Measurements from ENCODE around the gene ADD2. TPM values are rescaled to one million over a fixed set of nuclear protein-coding genes. Genes with fewer than 3 reads are reported as not detected.

The ADD2 gene
- total RNA-seq, 2 donors from 2014 or later: 24.3 to 31.6 TPM

DNA sequence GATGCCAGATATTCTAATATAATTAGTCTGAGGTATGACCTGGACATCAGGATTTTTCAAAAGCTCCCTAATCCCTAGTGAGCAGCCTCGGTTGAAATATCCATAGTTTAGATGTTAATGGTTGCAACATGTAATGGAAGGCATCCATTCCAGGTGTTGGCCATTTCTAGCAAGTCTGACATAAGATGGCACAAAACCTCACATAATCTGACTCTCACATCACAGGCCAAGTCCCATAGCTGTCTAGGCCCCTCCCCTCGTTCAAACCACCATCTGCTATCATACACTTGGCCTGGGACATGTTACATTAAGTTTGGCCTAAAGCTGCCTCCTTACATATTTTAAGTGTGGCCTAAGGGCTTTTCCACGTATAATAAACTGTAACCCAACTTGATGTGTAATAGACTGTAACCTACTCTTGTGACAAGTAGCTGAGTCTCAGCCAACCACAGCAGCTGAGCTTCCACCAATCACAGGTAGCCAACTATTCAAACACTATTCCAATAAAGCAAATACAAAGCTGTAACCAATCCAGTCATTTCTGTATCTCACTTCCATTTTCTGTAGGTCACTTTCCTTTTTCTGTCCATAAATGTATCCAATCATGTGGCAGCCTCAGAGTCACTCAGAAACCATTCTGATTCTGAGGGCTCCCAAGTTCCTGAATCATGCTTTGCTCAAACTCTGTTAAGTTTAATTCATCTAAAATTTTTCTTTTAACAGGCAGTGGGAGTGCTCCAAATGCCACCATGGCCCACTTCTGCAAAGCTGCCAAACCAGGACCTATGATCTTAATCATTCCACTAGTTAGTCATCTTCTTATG, 59.4 kb downstream of the ADD2 start:
- DNase-seq (peak; percentile 19 to 48), ATAC-seq (replicated peaks in 1 of 2) (peak; percentile 82 to 84)
- Mint-ChIP-seq H3K9me3 (no peaks in the 10 kb centered on the region), H3K4me1 (ENCODE audit: low read depth) (peaks cover 25% of the 10 kb centered on the region), H3K36me3 (ENCODE audit: insufficient read depth in 2 of 2) (no peaks in the 10 kb centered on the region), H3K27me3 (ENCODE audit: low read depth) (no peaks in the 10 kb centered on the region), H3K27ac (peak overlapping the region; percentile 34), H3K4me3 (peak overlapping the region; percentile 41 to 50)

DNA sequence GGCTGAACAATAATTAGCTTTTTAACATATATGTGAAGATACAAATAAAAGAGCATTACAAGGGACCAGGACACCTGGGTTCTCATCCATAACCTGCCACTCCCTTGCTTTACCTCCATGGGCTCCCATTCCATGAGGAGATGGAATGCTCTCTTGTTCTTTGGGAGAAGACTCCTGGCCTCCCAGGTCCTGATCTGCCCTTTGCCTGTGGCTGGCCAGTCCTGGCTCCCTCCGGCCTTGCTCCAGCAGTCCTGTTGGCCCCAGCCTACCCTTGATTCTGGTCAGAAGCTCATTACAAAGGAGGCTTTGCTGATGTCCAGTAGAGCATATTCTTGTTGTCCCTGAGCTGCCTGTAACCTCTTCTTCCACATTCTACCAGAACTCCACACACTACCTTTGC, 60.3 kb downstream of the ADD2 start:
- Mint-ChIP-seq H3K36me3 (ENCODE audit: insufficient read depth in 2 of 2) (no peaks in the 10 kb centered on the region), H3K9me3 (no peaks in the 10 kb centered on the region), H3K4me1 (ENCODE audit: low read depth) (peaks cover 25% of the 10 kb centered on the region), H3K27ac (no peak overlapping the region), H3K4me3 (no peak overlapping the region), H3K27me3 (ENCODE audit: low read depth) (no peaks in the 10 kb centered on the region)
- ATAC-seq (replicated peaks in 1 of 2): no peak
- DNase-seq: no peak

DNA sequence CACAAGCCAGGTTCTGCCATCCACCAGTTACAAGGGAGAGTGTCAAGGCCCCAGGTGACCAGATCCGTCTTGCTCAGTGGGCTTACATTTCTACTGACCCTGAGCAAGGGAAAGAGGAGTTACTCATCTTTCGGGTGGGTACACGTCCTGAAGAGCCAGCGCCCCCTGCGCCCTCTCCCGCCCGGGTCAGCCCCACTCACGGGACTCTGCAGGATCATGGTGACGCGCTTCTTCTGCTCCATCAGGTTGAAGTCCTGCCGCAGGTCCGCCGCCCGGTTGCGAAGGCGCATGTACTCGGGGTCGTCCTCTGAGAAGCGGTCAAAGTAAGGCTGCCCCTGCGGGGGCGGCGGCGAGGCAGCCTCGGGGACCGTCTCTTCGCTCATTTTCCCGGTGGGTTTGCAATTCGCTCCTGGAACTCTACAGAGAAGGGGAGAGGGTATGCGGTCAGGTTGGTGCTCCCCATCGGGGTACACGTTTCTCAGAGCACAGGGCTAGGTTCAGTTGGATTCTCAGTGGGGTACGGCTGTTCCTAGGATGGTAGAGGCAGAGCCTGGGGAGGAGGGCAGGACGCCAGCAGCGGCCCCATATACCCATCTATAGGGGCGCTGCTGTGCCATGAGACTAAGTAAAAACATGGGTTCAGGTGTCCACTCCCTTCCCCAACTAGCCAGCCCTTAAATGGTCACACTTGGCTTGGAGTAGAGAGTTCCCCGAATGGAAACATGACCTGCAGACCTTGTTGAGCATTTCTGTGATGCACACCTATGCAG, 61.8 kb downstream of the ADD2 start:
- H3K4me1 Mint-ChIP-seq (ENCODE audit: low read depth): peaks cover 25% of the 10 kb centered on the region
- no peak for DNase-seq
- no peaks in the 10 kb centered on the region for H3K27me3 Mint-ChIP-seq (ENCODE audit: low read depth)
- no peaks in the 10 kb centered on the region for H3K36me3 Mint-ChIP-seq (ENCODE audit: insufficient read depth in 2 of 2)
- H3K9me3 Mint-ChIP-seq: no peaks in the 10 kb centered on the region
- no peak overlapping the region for H3K27ac Mint-ChIP-seq
- no peak for ATAC-seq (replicated peaks in 1 of 2)
- H3K4me3 Mint-ChIP-seq: no peak overlapping the region

DNA sequence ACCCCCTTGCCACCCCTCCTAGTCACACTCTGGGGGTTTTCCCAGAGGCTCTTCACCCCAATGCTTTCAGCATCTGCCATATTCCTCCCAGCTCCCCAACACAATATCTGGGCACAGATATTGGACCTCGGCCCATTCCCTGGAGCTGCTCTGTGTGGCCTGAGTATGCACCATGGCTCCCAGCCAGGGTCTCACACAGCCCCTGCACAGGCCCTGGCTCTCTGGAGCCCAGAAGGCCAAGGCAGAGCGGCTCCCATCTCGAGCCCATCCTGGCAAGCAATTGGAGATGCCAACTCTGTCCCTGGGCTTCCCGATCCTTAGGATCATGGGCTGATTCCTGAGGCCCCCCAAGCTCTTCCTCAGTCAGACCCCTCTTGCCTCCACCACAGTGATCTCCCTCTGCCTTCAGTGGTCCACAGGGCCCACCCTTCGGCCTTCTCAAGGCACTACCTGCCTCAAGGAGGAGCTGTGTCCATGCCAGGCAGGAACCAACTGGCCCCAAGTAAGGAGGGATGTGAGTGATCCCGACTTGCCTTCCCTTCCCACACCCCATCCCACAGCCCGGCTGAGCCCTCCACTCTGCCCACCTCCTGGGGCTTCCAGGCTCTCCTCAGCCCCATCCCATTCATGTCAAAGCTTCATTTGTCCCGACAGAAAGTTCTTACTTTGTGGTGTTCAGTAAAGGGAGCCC, 62.7 kb downstream of the ADD2 start:
- H3K36me3 Mint-ChIP-seq (ENCODE audit: insufficient read depth in 2 of 2): no peaks in the 10 kb centered on the region
- no peak overlapping the region for H3K4me3 Mint-ChIP-seq
- no peaks in the 10 kb centered on the region for H3K9me3 Mint-ChIP-seq
- H3K27ac Mint-ChIP-seq: no peak overlapping the region
- no peaks in the 10 kb centered on the region for H3K27me3 Mint-ChIP-seq (ENCODE audit: low read depth)
- ATAC-seq (replicated peaks in 1 of 2) (no peak), DNase-seq (no peak)
- H3K4me1 Mint-ChIP-seq (ENCODE audit: low read depth): peaks cover 24% of the 10 kb centered on the region

DNA sequence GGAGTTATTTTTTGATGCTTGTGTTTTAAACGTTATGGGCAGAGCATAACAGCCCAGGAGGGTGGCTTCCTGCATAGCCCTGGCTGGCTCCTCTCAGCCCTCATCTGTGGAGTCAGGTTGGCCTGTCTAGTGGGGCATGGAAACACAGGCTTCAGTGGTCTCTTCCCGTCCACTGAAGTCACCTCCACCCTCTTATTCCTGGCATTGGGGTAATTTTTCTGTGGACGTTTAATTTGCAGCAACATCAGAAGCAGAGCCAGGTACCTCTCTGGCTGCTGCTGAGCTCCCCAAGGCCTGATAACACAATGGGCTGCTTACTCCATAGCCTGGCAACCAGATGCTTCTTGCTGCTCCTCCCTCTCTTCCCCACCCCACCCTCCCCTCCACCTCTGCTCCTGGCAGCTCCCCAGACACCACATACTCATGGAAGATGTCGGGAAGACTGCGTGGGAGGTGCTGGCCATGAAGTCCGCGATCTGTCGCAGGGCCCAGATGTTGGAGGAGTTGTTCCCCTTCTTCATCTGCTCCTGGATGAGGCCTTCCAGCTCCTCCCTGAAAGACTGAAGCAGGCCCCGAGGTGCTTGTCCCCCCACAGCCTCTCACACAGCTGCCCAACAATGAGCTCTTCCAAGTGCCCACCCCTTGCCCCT, 64.0 kb downstream of the ADD2 start:
- Mint-ChIP-seq H3K9me3 (no peaks in the 10 kb centered on the region), H3K27me3 (ENCODE audit: low read depth) (no peaks in the 10 kb centered on the region), H3K36me3 (ENCODE audit: insufficient read depth in 2 of 2) (no peaks in the 10 kb centered on the region), H3K4me1 (ENCODE audit: low read depth) (peaks cover 13% of the 10 kb centered on the region), H3K27ac (no peak overlapping the region), H3K4me3 (no peak overlapping the region)
- ATAC-seq (replicated peaks in 1 of 2) (no peak), DNase-seq (no peak)

DNA sequence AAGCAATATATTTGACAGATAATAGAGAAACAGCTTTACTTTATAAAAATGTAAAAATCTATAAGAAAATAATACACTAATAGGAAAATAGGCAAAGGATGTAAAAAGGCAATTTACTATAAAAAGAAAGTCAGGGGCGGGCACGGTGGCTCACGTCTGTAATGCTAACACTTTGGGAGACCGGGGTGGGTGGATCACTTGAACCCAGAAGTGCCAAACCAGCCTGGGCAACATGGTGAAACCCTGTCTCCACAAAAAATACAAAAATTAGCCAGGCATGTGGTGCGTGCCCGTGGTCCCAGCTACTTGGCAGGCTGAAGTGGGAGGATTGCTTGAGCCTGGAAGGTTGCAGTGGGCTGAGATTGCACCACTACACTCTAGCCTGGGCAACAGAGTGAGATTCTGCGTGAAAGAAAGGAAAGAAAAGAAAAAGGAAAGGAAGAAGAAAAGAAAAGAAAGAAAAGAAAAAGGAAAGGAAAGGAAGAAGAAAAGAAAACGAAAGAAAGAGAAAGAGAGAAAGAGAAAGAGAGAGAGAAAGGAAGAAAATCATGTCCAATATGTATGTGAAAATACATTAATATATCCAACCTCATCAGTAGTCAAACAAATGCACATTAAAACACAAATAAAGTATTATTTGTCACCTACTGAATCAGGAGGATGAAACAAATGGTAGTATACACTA, 65.1 kb downstream of the ADD2 start:
- DNase-seq: no peak
- Mint-ChIP-seq H3K27ac (no peak overlapping the region), H3K27me3 (ENCODE audit: low read depth) (no peaks in the 10 kb centered on the region), H3K4me3 (no peak overlapping the region), H3K4me1 (ENCODE audit: low read depth) (peaks cover under 1% of the 10 kb centered on the region), H3K9me3 (no peaks in the 10 kb centered on the region), H3K36me3 (ENCODE audit: insufficient read depth in 2 of 2) (no peaks in the 10 kb centered on the region)
- ATAC-seq (replicated peaks in 1 of 2): no peak

DNA sequence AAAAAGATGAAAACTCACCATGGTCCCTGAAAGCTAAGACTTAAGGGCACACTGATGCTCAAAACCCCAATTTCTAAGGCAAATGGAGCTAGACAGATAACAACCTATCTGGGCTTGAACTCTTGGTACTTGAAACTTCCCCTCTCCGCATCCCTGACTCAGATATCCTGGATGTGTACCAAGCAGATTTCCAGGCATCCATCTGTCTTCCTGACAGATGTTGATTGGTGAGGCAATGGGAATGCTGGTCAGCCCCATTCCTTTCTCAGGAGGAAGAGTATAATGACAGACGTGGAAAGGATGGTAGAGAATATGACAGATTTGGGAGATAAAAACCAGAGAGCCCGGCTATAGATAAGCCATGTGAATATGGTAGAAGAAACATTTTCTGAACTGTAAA, 69.2 kb downstream of the ADD2 start:
- DNase-seq (no peak), ATAC-seq (replicated peaks in 1 of 2) (no peak)
- no peaks in the 10 kb centered on the region for H3K36me3 Mint-ChIP-seq (ENCODE audit: insufficient read depth in 2 of 2)
- H3K27ac Mint-ChIP-seq: no peak overlapping the region
- no peaks in the 10 kb centered on the region for H3K4me1 Mint-ChIP-seq (ENCODE audit: low read depth)
- no peaks in the 10 kb centered on the region for H3K9me3 Mint-ChIP-seq
- H3K27me3 Mint-ChIP-seq (ENCODE audit: low read depth): no peaks in the 10 kb centered on the region
- H3K4me3 Mint-ChIP-seq: no peak overlapping the region

DNA sequence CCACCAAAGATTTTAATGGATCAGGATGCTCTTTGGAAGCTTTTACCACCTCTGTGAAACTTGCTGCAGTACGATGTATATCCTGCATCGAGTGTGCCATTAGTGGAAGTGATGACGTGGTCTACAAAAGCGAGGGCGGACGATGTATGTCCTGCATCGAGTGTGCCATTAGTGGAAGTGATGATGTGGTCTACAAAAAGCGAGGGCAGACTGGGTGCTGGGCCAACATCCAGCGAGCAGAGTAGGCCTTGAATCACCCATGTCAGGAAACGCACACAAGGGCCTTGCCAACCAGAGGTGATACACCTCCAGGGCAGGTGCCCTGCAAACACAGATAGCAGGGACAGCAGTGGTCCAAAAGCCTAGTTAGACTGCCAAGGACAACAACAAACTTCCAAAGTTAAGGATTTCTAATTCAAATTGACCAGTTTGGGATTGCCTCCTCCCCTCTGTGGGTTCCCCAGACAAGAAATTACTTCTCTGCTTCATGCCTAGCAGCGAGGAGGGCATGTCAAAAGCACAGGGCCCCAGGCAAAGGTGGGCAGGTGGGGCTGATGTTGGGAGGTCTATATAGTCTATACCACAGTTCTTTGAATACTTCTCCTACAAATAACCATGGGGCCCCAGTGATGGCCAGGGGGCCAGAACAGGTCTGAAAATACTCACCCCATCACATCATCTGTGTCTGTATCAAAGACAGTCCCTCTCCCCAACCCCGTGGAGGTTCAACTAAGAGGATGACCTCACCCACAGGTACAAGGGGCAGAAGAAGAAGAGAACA, 70.2 kb downstream of the ADD2 start:
- Mint-ChIP-seq H3K27ac (no peak overlapping the region), H3K27me3 (ENCODE audit: low read depth) (no peaks in the 10 kb centered on the region), H3K36me3 (ENCODE audit: insufficient read depth in 2 of 2) (no peaks in the 10 kb centered on the region), H3K4me1 (ENCODE audit: low read depth) (no peaks in the 10 kb centered on the region), H3K9me3 (no peaks in the 10 kb centered on the region), H3K4me3 (no peak overlapping the region)
- DNase-seq (no peak), ATAC-seq (replicated peaks in 1 of 2) (no peak)

DNA sequence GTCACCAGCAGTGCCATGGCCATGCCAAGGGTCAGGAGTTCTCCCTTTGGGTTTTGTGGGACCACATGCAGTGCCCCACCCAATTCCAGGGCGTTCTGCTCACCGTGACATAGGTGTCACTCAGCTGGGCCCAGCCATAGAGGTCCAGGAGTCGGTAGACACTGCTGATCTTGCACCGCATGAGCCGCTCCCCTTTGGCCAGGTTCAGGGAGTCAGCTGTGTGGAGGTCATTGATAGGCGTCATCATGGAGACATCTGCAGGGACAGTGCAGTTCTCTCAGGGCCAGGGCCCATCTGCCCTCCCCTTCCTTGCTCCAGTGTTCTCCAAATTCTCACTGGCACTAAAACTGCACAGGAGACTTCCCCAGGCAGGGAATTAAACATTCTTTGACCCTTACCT, 71.9 kb downstream of the ADD2 start:
- no peak for DNase-seq
- no peak for ATAC-seq (replicated peaks in 1 of 2)
- H3K36me3 Mint-ChIP-seq (ENCODE audit: insufficient read depth in 2 of 2): no peaks in the 10 kb centered on the region
- H3K9me3 Mint-ChIP-seq: no peaks in the 10 kb centered on the region
- H3K4me3 Mint-ChIP-seq: no peak overlapping the region
- H3K27me3 Mint-ChIP-seq (ENCODE audit: low read depth): no peaks in the 10 kb centered on the region
- no peak overlapping the region for H3K27ac Mint-ChIP-seq
- no peaks in the 10 kb centered on the region for H3K4me1 Mint-ChIP-seq (ENCODE audit: low read depth)

DNA sequence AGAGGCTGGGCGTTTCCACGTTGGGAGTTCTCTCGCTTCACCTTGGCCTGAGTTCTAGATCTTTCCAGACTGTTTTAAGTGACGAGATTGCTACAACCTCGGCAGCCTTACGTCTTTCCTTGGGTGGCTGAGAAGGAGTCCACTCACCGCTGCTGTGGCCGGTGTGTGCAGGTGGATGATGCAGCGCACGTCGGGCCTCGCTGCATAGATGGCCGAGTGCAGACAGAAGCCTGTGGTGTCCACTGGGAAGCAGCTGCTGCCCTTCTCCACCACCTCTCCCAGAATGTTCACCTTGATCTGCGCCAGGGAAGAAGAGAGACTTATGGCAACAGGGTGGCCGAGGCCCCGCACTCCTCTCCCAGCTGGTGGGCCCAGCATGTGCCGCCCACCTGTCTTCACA, 75.7 kb downstream of the ADD2 start:
- Mint-ChIP-seq H3K27ac (no peak overlapping the region), H3K4me3 (no peak overlapping the region), H3K9me3 (no peaks in the 10 kb centered on the region), H3K4me1 (ENCODE audit: low read depth) (no peaks in the 10 kb centered on the region), H3K36me3 (ENCODE audit: insufficient read depth in 2 of 2) (peaks cover 0 to 2% of the 10 kb centered on the region in 2 donors), H3K27me3 (ENCODE audit: low read depth) (no peaks in the 10 kb centered on the region)
- no peak for DNase-seq
- no peak for ATAC-seq (replicated peaks in 1 of 2)

DNA sequence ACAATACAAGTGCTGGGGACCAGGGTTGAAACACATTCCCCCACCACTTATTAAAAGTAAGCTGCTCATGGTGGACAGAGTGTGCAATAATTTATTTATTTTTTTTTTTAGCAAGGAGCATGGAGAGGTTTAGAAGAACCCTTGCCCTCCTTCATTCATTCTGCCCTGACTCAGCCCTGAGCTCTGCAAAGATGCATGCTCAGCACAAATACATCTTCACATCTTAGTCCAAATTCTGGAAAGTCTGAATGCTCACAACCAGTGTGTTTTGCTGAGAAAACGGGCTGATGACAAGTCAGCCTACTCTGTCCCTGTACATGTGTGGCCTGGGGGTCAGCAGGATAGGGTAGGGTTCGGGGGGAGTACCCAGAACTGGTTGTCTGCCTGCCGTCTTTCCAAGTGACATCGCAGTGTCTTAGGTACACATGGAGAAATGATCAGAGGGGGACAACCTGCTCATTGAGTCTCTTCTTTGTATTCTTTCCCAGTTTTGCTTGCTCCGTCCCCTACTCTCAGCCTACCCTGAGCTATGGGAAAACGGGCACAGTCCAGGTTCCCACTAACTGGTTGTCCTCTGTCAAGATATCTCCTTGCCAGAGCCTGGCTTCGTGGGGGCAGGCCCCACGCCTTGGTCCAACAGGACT, 76.4 kb downstream of the ADD2 start:
- Mint-ChIP-seq H3K36me3 (ENCODE audit: insufficient read depth in 2 of 2) (peaks cover 0 to 2% of the 10 kb centered on the region in 2 donors), H3K4me3 (no peak overlapping the region), H3K4me1 (ENCODE audit: low read depth) (no peaks in the 10 kb centered on the region), H3K9me3 (no peaks in the 10 kb centered on the region), H3K27ac (no peak overlapping the region), H3K27me3 (ENCODE audit: low read depth) (no peaks in the 10 kb centered on the region)
- DNase-seq (no peak), ATAC-seq (replicated peaks in 1 of 2) (no peak)

DNA sequence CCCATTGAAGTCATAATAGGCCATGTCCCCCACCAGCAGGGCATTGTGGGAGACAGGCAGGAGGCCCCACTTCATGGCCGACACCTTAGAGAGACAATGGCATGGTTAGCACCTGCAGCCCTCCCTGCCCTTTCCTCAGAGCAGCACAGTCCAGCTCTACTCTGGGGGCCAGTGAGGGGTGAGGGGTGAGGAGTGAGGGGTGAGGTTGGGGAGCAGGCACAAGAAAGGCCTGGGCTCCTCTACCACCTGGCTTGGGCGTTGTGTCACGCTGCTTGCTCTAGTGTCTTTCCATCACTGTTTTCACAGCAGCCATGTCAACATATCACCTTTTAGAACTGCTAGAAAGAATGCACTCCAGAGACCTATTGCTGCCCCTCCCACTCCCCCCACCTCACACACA, 77.2 kb downstream of the ADD2 start:
- no peak for DNase-seq

More for the DNA sequence above, 77.2 kb downstream of the ADD2 start:
- H3K27ac Mint-ChIP-seq: no peak overlapping the region
- H3K27me3 Mint-ChIP-seq (ENCODE audit: low read depth): no peaks in the 10 kb centered on the region
- H3K4me3 Mint-ChIP-seq: no peak overlapping the region
- peaks cover 0 to 2% of the 10 kb centered on the region in 2 donors for H3K36me3 Mint-ChIP-seq (ENCODE audit: insufficient read depth in 2 of 2)
- ATAC-seq (replicated peaks in 1 of 2): no peak
- H3K9me3 Mint-ChIP-seq: no peaks in the 10 kb centered on the region
- no peaks in the 10 kb centered on the region for H3K4me1 Mint-ChIP-seq (ENCODE audit: low read depth)

Measured in activated T-cell treated with anti-CD3 and anti-CD28 coated beads, Interleukin-2, amount 50 U/mL, for 72 hours (primary cell).